AG09309 (cell line): ENCODE results near the gene FMNL2.

Experiments
- DNase-seq: peaks from one replicate; pipeline ENCODE4 v3.0.0-alpha.2; 2010; ENCODE audit warnings: low read depth
- H3K4me3 ChIP-seq: 2 replicates; pipeline ENCODE4 v1.5.1; 2011; ENCODE audit warnings: mild to moderate bottlenecking, low read depth, low read length, moderate library complexity; ENCODE audit not compliant: control insufficient read depth
- CTCF ChIP-seq: IDR thresholded peaks from 2 replicates; pipeline ENCODE4 v1.5.1; 2011; ENCODE audit warnings: mild to moderate bottlenecking, low read depth, low read length, inconsistent platforms; ENCODE audit not compliant: insufficient read depth, control insufficient read depth; ENCODE audit errors: missing control alignments

Gene FMNL2

GRCh38 chr2:152557273-152557888 lies 222.4 kb downstream of the FMNL2 start:
- no peak overlapping the region for H3K4me3 ChIP-seq
- peak; percentile 7 for TF ChIP-seq CTCF
- no peak for DNase-seq

GRCh38 chr2:152558158-152558984 lies 223.4 kb downstream of the FMNL2 start:
- DNase-seq: peak; percentile 92
- no peak for TF ChIP-seq CTCF
- H3K4me3 ChIP-seq: no peak overlapping the region

- H3K4me3 ChIP-seq: no peak overlapping the region
- no peak for DNase-seq
- TF ChIP-seq CTCF: no peak
Measured at GRCh38 chr2:152559008-152559407, 224.0 kb downstream of the FMNL2 start.

GRCh38 chr2:152560166-152560565 lies 225.2 kb downstream of the FMNL2 start:
- peak; percentile 52 for DNase-seq
- H3K4me3 ChIP-seq: no peak overlapping the region
- no peak for TF ChIP-seq CTCF

- H3K4me3 ChIP-seq: no peak overlapping the region
- DNase-seq: no peak
- no peak for TF ChIP-seq CTCF
Measured at GRCh38 chr2:152560873-152561595, 226.1 kb downstream of the FMNL2 start.

- H3K4me3 ChIP-seq: no peak overlapping the region
- DNase-seq: no peak
- TF ChIP-seq CTCF: no peak
Measured at GRCh38 chr2:152562198-152562884, 227.4 kb downstream of the FMNL2 start.
